ENCODE results near the gene RENBP.

The RENBP gene

GRCh38 chrX:153971450-153972367 is 27.3 kb upstream of the RENBP start, which contains the start of gene HCFC1:
Gene HCFC1, minus strand, starts transcription at chrX:153971818. Its CDS starts 978 bp downstream, at chrX:153970840.
- intact Hi-C loops (cut with DNase I) = loop anchor here (2.0 kb wide), 1 partner anchor 43 kb away; no protein-coding TSS in a partner anchor
- peak; percentile 73 to 98 (median 88) for DNase-seq

GRCh38 chrX:153971124-153971449 is 26.6 kb upstream of the RENBP start:
- peak; percentile 78 to 98 (median 88) for DNase-seq
- intact Hi-C loops (cut with DNase I) = loop anchor here (2.0 kb wide), 1 partner anchor 42 kb away; no protein-coding TSS in a partner anchor

DNA sequence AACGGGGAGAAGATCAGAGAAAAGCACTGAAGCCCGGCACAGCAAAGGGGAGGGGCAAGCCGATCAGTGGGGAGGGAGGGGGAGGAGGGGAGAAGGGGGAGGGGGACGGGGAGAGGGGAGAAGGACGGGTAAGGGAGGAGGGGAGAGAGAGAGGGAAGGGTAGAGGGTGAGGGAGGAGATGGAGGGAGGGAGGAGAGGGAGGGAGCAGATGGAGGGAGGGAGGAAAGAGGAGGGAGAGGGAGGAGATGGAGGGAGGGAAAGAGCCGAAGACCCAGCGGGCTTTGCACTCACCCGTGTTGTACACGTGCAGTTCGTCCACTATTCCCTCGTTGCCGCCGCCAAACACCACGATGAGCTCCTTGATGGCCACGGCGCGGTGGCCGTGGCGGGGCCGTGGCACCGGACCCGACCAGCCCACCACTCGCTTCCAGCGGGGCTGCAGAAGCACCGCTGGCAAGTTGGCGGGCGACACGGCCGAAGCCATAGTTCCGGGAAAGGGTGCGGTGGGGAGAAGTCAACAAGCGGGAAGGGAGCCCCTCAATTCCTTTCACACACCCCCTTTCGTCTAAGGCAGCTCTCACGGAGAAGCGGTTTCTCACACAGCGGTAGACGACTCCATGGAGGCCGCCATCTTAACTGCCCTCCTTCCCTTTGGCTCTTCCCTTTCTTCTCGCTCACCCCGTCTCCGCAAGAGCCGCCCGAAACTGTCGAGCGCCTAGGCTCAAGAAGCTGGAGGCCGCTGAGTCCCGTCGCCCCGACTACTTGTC is 26.1 kb upstream of the RENBP start:
- DNase-seq = peak in 2 of 10 donors; percentile 24 to 87
- intact Hi-C loops (cut with DNase I) = loop anchor here (2.0 kb wide), 1 partner anchor 42 kb away; no protein-coding TSS in a partner anchor

GRCh38 chrX:153969904-153970356 is 25.5 kb upstream of the RENBP start:
- peak in 7 of 10 donors; percentile 33 to 92 (median 54) for DNase-seq
- intact Hi-C loops (cut with DNase I) = loop anchor here (2.0 kb wide), 1 partner anchor 41 kb away; no protein-coding TSS in a partner anchor

- intact Hi-C loops (cut with DNase I) = no loop called here
- DNase-seq = no peak
These were observed 24.9 kb upstream of the RENBP start for GRCh38 chrX:153969125-153969903.

GRCh38 chrX:153968754-153969124 is 24.3 kb upstream of the RENBP start:
- intact Hi-C loops (cut with DNase I) = no loop called here
- DNase-seq = peak in 1 of 10 donors; percentile 27

DNA sequence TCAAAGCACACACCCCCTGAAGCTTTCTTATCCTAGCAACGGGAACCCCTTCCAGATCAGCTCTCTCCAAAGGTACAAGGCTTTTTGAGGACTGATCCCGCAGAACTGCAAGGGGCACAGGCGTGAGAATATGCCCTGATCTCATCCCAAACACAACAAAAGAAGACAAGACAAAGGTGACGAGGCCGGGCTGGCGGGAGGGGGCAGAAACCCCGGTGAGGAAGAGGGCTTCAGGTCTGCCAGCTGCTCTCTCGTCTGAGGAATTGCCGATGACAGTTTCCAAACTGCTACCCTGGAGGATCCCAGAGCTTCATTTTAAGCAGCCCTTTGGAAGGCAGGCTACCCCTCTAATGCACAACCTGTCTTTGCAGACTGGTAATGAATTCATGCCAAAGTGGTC is 23.8 kb upstream of the RENBP start:
- no peak for DNase-seq
- intact Hi-C loops (cut with DNase I) = no loop called here

- intact Hi-C loops (cut with DNase I) = no loop called here
- DNase-seq = no peak
These were observed 23.2 kb upstream of the RENBP start for GRCh38 chrX:153967536-153968224.

GRCh38 chrX:153966841-153967535 is 22.5 kb upstream of the RENBP start:
- DNase-seq = no peak

DNA sequence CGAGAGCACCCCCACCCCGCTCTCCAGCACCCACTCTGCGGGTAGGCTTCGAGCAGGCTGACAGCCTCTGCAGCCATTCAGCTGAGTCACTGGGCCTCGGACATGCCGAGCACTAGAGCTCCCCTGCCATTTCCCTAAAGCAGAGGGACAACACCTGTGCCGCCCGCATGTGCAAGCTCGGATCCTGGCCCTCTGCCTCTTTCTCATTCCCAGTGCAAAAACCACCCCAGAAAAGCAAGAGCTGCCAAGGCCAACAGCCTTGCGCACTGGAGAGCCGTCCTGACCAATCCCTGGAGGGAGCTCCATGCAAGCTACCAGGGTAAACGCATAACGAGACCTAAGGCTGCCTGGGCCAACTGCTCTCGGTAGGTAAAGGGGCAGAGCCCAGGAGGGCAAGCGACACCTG is 21.8 kb upstream of the RENBP start:
- DNase-seq = peak in 5 of 10 donors; percentile 39 to 87 (median 45)
- intact Hi-C loops (cut with DNase I) = no loop called here

More at GRCh38 chrX:153966841-153967535, 22.5 kb upstream of the RENBP start:
- intact Hi-C loops (cut with DNase I) = no loop called here

GRCh38 chrX:153965406-153965805 is 21.0 kb upstream of the RENBP start:
- DNase-seq = no peak
- intact Hi-C loops (cut with DNase I) = no loop called here

GRCh38 chrX:153964105-153964504 is 19.7 kb upstream of the RENBP start:
- no peak for DNase-seq
- intact Hi-C loops (cut with DNase I) = no loop called here

DNA sequence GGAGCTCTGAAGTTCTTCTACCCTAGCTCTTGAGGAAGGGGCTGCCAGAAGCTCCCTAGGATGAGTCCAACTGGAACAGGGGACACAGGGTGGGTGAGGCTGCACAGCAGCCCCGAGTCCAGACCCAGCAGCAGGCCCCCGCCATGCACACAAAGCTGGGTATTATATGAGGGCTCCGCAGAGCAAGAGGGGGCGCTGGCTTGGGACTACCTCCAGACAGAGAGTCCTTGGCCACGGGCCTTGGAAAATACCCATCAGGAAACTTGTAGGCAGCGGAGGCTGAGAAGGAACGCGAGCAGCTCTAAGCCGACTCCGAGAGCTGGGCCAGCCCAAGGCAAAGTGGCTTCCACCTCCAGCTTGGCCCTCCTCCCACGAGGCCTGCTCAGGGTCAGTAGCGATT is 19.1 kb upstream of the RENBP start:
- intact Hi-C loops (cut with DNase I) = no loop called here
- peak in 1 of 10 donors; percentile 70 for DNase-seq

DNA sequence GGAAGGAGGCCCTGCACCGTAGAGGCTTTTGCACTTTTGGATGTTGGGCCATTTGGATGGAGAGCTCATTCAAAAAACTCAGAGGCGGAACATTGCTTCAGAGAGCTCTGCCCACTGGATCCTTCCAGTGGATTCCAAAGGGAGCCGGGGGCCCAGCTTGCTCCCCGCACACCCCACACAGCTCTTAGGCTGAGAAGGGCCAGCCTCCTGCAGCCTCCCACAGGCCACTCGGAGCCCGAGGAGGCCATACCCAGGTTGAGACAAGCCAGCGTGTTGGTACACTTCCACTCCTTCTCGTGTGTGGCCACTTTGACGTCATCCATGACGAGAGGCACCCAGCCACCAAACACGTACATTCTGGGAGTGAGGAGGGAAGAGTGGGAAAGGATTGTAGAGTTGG is 16.8 kb upstream of the RENBP start:
- intact Hi-C loops (cut with DNase I) = no loop called here
- DNase-seq = no peak

- intact Hi-C loops (cut with DNase I) = no loop called here
These were observed 16.3 kb upstream of the RENBP start for GRCh38 chrX:153960786-153961185.

DNA sequence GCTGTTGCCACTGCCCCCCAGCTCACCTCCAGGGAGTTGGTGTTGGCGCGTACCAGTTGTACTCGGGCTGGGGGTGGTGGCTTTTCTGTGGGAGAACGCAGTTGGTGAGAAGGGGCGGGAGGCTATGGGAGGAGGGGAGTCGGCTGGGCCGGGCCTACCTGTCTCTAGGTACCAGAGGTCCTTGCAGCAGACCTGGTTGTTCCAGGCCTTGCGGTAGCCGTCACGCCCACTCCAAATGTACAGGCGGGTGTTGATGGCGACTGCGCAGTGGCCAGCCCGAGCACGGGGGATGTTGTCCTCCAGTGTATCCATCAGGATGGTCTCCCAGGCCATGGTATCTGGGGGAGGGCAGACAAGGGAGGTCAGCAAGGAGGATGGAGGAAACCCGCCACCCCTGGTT is 15.6 kb upstream of the RENBP start:
- DNase-seq = no peak
- intact Hi-C loops (cut with DNase I) = no loop called here

More at GRCh38 chrX:153960786-153961185, 16.3 kb upstream of the RENBP start:
- DNase-seq = no peak

- DNase-seq = peak in 1 of 10 donors; percentile 83
- intact Hi-C loops (cut with DNase I) = loop anchor here (10.0 kb wide), 1 partner anchor 1005 kb away; no protein-coding TSS in a partner anchor
These were observed 15.2 kb upstream of the RENBP start for GRCh38 chrX:153959649-153960048.

GRCh38 chrX:153958605-153959004 is 14.2 kb upstream of the RENBP start:
- intact Hi-C loops (cut with DNase I) = loop anchor here (10.0 kb wide), 1 partner anchor 1004 kb away; no protein-coding TSS in a partner anchor

DNA sequence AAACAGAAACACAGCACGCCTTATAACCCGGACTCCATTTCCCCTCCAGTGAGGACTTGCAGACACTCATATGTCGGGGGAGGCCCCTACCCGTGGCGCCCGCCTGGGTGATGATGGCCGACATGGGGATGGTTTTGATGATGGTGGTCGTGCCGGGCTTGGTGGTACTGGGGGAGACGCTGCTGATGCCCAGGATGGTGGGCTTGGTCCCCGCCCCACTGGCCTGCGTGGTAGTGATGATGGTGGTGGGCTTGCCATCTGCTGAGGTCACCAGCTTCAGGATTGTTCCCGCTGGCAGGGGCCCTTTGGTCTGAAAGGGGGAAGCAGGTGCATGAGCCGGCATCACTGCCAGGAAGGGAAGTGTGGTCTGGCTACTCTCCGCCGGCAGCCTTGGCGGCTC is 12.8 kb upstream of the RENBP start:
- intact Hi-C loops (cut with DNase I) = loop anchor here (10.0 kb wide), 1 partner anchor 1002 kb away; no protein-coding TSS in a partner anchor
- no peak for DNase-seq

More at GRCh38 chrX:153958605-153959004, 14.2 kb upstream of the RENBP start:
- no peak for DNase-seq
